Measurements from ENCODE around the gene IFT80. TPM values are rescaled to one million over a fixed set of nuclear protein-coding genes. Genes with fewer than 3 reads are reported as not detected.

IFT80 gene
- total and polyA plus RNA-seq, 10 of the 15 experiments (the other 5 are each of a cell fraction or from before 2014, with no cell fraction given): 6.5 to 21.5 (median 14.1) TPM

- no peaks in the 10 kb centered on the region for H3K27me3 ChIP-seq (replicated peaks in 1 of 2; ENCODE audit: control insufficient read depth in 2 of 2, insufficient read depth in 2 of 2, low read length in 1 of 2)
- H3K79me2 ChIP-seq (ENCODE audit: control insufficient read depth, insufficient read depth, low read length): no peaks in the 10 kb centered on the region
- SMC1A ChIA-PET (ENCODE audit: uncharacterized antibody, unreplicated experiment): no interaction called here
- no peaks in the 10 kb centered on the region for H3K9me3 ChIP-seq (replicated peaks; ENCODE audit: control insufficient read depth, insufficient read depth, low read length)
- intact Hi-C loops (cut with micrococcal nuclease; ENCODE audit: unreplicated experiment): no loop called here
- H3K27ac ChIP-seq (ENCODE audit: control insufficient read depth, insufficient read depth): no peak overlapping the region
- 95% methylated on average over 2 of the region's 2 CpGs for WGBS (ENCODE audit: insufficient coverage, insufficient replicate concordance, low lambda C conversion rate, missing lambda C conversion rate)
- CTCF ChIA-PET: no interaction called here
- H3K4me2 ChIP-seq (ENCODE audit: control insufficient read depth, insufficient read depth): no peak overlapping the region
- no peak overlapping the region for H2AFZ ChIP-seq (ENCODE audit: control insufficient read depth, low read depth, low read length)
- RAD21 ChIA-PET (ENCODE audit: unreplicated experiment): no interaction called here
- DNase-seq (ENCODE audit: low read depth, low spot score) (no peak), ATAC-seq (no peak), FAIRE-seq (no peak)
- no peak overlapping the region for H3K4me3 ChIP-seq
- in situ Hi-C loops (cut with MboI): no loop called here
- H3K36me3 ChIP-seq (ENCODE audit: control insufficient read depth in 2 of 2, insufficient read depth in 2 of 2, low read length in 1 of 2): peaks cover 0 to 4% of the 10 kb centered on the region in 2 experiments; a peak in 1 of 4 replicates
- POLR2A ChIA-PET: no interaction called here
- H3K4me1 ChIP-seq (ENCODE audit: control insufficient read depth, insufficient read depth, low read length): no peaks in the 10 kb centered on the region
- H4K20me1 ChIP-seq (ENCODE audit: control insufficient read depth, insufficient read depth): no peaks in the 10 kb centered on the region
- BruUV-seq (replicated peaks): no TSS peak
- no peak overlapping the region for H3K9ac ChIP-seq (ENCODE audit: control insufficient read depth, insufficient read depth, low read length)
- no peak for TF ChIP-seq RB1 (IDR thresholded peaks at IDR 0.05; ENCODE audit: borderline replicate concordance)
- TF ChIP-seq, protein P1, sequence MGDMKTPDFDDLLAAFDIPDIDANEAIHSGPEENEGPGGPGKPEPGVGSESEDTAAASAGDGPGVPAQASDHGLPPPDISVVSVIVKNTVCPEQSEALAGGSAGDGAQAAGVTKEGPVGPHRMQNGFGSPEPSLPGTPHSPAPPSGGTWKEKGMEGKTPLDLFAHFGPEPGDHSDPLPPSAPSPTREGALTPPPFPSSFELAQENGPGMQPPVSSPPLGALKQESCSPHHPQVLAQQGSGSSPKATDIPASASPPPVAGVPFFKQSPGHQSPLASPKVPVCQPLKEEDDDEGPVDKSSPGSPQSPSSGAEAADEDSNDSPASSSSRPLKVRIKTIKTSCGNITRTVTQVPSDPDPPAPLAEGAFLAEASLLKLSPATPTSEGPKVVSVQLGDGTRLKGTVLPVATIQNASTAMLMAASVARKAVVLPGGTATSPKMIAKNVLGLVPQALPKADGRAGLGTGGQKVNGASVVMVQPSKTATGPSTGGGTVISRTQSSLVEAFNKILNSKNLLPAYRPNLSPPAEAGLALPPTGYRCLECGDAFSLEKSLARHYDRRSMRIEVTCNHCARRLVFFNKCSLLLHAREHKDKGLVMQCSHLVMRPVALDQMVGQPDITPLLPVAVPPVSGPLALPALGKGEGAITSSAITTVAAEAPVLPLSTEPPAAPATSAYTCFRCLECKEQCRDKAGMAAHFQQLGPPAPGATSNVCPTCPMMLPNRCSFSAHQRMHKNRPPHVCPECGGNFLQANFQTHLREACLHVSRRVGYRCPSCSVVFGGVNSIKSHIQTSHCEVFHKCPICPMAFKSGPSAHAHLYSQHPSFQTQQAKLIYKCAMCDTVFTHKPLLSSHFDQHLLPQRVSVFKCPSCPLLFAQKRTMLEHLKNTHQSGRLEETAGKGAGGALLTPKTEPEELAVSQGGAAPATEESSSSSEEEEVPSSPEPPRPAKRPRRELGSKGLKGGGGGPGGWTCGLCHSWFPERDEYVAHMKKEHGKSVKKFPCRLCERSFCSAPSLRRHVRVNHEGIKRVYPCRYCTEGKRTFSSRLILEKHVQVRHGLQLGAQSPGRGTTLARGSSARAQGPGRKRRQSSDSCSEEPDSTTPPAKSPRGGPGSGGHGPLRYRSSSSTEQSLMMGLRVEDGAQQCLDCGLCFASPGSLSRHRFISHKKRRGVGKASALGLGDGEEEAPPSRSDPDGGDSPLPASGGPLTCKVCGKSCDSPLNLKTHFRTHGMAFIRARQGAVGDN (IDR thresholded peaks at IDR 0.05): no peak
- TF ChIP-seq MLLT1 (IDR thresholded peaks at IDR 0.05): no peak
- no peak for TF ChIP-seq POLR2A (IDR thresholded peaks at IDR 0.05; ENCODE audit: low read depth, low read length)
- no peak for TF ChIP-seq BHLHE40 (IDR thresholded peaks at IDR 0.05; ENCODE audit: borderline replicate concordance in 1 of 2, low read depth in 2 of 2, low read length in 1 of 2)
- no peak for TF ChIP-seq ZNF384 (IDR thresholded peaks at IDR 0.05; ENCODE audit: borderline replicate concordance, low read depth, low read length)
- no peak for TF ChIP-seq REST (IDR thresholded peaks at IDR 0.05; ENCODE audit: low read depth, low read length)
- no peak for TF ChIP-seq NBN (IDR thresholded peaks at IDR 0.05)
- no peak for TF ChIP-seq MEF2A (IDR thresholded peaks at IDR 0.05; ENCODE audit: insufficient read depth, low read depth, low read length)
- TF ChIP-seq ETV6 (conservative IDR thresholded peaks at IDR 0.05 in 1 of 2, IDR thresholded peaks at IDR 0.05 in 1 of 2; ENCODE audit: borderline replicate concordance in 1 of 2, low read depth in 1 of 2): no peak
- no peak for TF ChIP-seq ZSCAN29 (IDR thresholded peaks at IDR 0.05)
- TF ChIP-seq EP300 (IDR thresholded peaks at IDR 0.05; ENCODE audit: borderline replicate concordance in 1 of 2, control insufficient read depth in 1 of 2, low read depth in 2 of 2, low read length in 2 of 2): no peak
These were observed 25.4 kb downstream of the IFT80 start for GRCh38 chr3:160373655-160374054.

All from GM12878 (cell line).